IMR-90 (cell line): ENCODE results near the gene NKTR. TPM values are rescaled to one million over a fixed set of nuclear protein-coding genes. Genes with fewer than 3 reads are reported as not detected.

Experiments
- ATAC-seq: fragments of 200-7000 bp; cut with Tn5 transposase; 2 replicates; pipeline ENCODE4 v1.9.1; 2020; ENCODE audit warnings: low read depth, mild to moderate bottlenecking, moderate library complexity
- BruUV-seq: library from RNA; stranded (reverse); fragments of 400-500 nt; replicated peaks from 2 replicates; lab custom pipeline; 2021; lab: Mats Ljungman, UMichigan
- CTCF ChIA-PET: fragments of 300-600 bp; formaldehyde crosslinking; extraction: SDS; loops from one replicate; lab custom pipeline; 2021; ENCODE audit warnings: antibody characterized with exemption; lab: Yijun Ruan, JAX
- POLR2A ChIA-PET: fragments of 300-600 bp; sonication (Branson Sonifier 250); formaldehyde crosslinking; loops from one replicate; lab custom pipeline; 2022; ENCODE audit warnings: antibody characterized with exemption; ENCODE audit not compliant: unreplicated experiment; lab: Charles Lee
- DNase-seq: peaks from one replicate; pipeline ENCODE4 v3.0.0; 2013
- H2AFZ ChIP-seq: replicated peaks from 2 replicates; pipeline ENCODE3; 2013; ENCODE audit warnings: low read length, mild to moderate bottlenecking; ENCODE audit not compliant: poor library complexity
- H2AK5ac ChIP-seq: 2 replicates; pipeline ENCODE4 v1.6.1; 2013; ENCODE audit warnings: low read depth, low read length, inconsistent platforms
- H2AK9ac ChIP-seq: replicated peaks from 2 replicates; pipeline ENCODE3; 2013; ENCODE audit warnings: mild to moderate bottlenecking, low read depth, low read length, moderate library complexity; ENCODE audit not compliant: poor library complexity
- H2BK120ac ChIP-seq: 2 replicates; pipeline ENCODE4 v1.6.1; 2013; ENCODE audit warnings: low read depth, low read length, inconsistent platforms
- H2BK15ac ChIP-seq: 3 replicates; pipeline ENCODE4 v1.6.1; 2013; ENCODE audit warnings: low read depth, low read length, inconsistent platforms
- H2BK20ac ChIP-seq: 2 replicates; pipeline ENCODE4 v1.6.1; 2013; ENCODE audit warnings: low read depth, mild to moderate bottlenecking, inconsistent platforms, low read length, moderate library complexity
- H2BK5ac ChIP-seq: 2 replicates; pipeline ENCODE4 v1.6.1; 2013; ENCODE audit warnings: mild to moderate bottlenecking, low read depth, low read length, inconsistent platforms; ENCODE audit not compliant: poor library complexity, severe bottlenecking
- H3K14ac ChIP-seq: replicated peaks from 2 replicates; pipeline ENCODE4 v1.6.1; 2013; ENCODE audit warnings: low read depth, low read length, inconsistent platforms
- H3K18ac ChIP-seq: 2 replicates; pipeline ENCODE4 v1.6.1; 2013; ENCODE audit warnings: low read depth, low read length, control low read depth
- H3K23ac ChIP-seq: 2 replicates; pipeline ENCODE4 v1.6.1; 2013; ENCODE audit warnings: low read depth, low read length, inconsistent platforms
- H3K27ac ChIP-seq: 2 replicates; pipeline ENCODE4 v1.5.1; 2013; ENCODE audit warnings: mild to moderate bottlenecking, control low read depth, low read length; ENCODE audit not compliant: insufficient read depth
- H3K27me3 ChIP-seq: 2 replicates; pipeline ENCODE4 v1.6.1; 2013; ENCODE audit warnings: low read length; ENCODE audit not compliant: control insufficient read depth, insufficient read depth
- H3K36me3 ChIP-seq: 2 replicates; pipeline ENCODE4 v1.6.1; 2013; ENCODE audit warnings: low read length, mixed read lengths; ENCODE audit not compliant: control insufficient read depth, insufficient read depth
- H3K4ac ChIP-seq: 2 replicates; pipeline ENCODE4 v1.6.1; 2013; ENCODE audit warnings: low read depth, low read length, inconsistent platforms
- H3K4me1 ChIP-seq: 2 replicates; pipeline ENCODE4 v1.6.1; 2013; ENCODE audit warnings: low read length, mixed read lengths; ENCODE audit not compliant: control insufficient read depth, insufficient read depth
- H3K4me2 ChIP-seq: 2 replicates; pipeline ENCODE4 v1.6.1; 2013; ENCODE audit warnings: low read depth, mild to moderate bottlenecking, control low read depth, low read length, moderate library complexity
- H3K4me3 ChIP-seq: 2 replicates; pipeline ENCODE4 v1.5.1; 2013; ENCODE audit warnings: low read depth, mild to moderate bottlenecking, control low read depth, low read length, moderate library complexity; ENCODE audit not compliant: insufficient read depth
- H3K56ac ChIP-seq: 2 replicates; pipeline ENCODE4 v1.6.1; 2013; ENCODE audit warnings: low read length, inconsistent platforms; ENCODE audit not compliant: insufficient read depth; ENCODE audit errors: extremely low read depth
- H3K79me1 ChIP-seq, 2 experiments: 2 replicates each; pipeline ENCODE4 v1.6.1; 2013; ENCODE audit warnings: low read length in 2 of 2, inconsistent platforms in 1 of 2, low read depth in 1 of 2
- H3K9ac ChIP-seq: 2 replicates; pipeline ENCODE4 v1.6.1; 2013; ENCODE audit warnings: low read depth, low read length, control low read depth
- H3K9me1 ChIP-seq: 2 replicates; pipeline ENCODE4 v1.6.1; 2013; ENCODE audit warnings: low read length, inconsistent platforms; ENCODE audit not compliant: insufficient read depth
- H3K9me3 ChIP-seq: 2 replicates; pipeline ENCODE4 v1.6.1; 2013; ENCODE audit warnings: low read length; ENCODE audit not compliant: control insufficient read depth, insufficient read depth
- H4K20me1 ChIP-seq: 2 replicates; pipeline ENCODE4 v1.6.1; 2013; ENCODE audit warnings: low read length, inconsistent platforms; ENCODE audit not compliant: insufficient read depth
- H4K5ac ChIP-seq: 2 replicates; pipeline ENCODE4 v1.6.1; 2013; ENCODE audit warnings: mild to moderate bottlenecking, low read depth, low read length, control low read depth
- H4K8ac ChIP-seq, 2 experiments: 2 replicates each; pipeline ENCODE4 v1.6.1; 2013; ENCODE audit warnings: low read depth in 2 of 2, low read length in 2 of 2, control low read depth in 1 of 2, inconsistent platforms in 1 of 2
- H4K91ac ChIP-seq: 2 replicates; pipeline ENCODE4 v1.6.1; 2013; ENCODE audit warnings: low read depth, low read length, inconsistent platforms; ENCODE audit not compliant: insufficient read depth
- BHLHE40 ChIP-seq: fragments of 150-350 bp; IDR thresholded peaks from 2 replicates; pipeline ENCODE4 v1.6.1; 2016; ENCODE audit warnings: mild to moderate bottlenecking, low read depth, low read length
- CEBPB ChIP-seq: IDR thresholded peaks from 2 replicates; pipeline ENCODE4 v1.6.1; 2012; ENCODE audit warnings: low read depth, low read length, improper control_type of control experiment
- CHD1 ChIP-seq: IDR thresholded peaks from 2 replicates; pipeline ENCODE4 v1.6.1; 2012; ENCODE audit warnings: low read depth, low read length, improper control_type of control experiment
- MAFK ChIP-seq: IDR thresholded peaks from 2 replicates; pipeline ENCODE4 v1.6.1; 2012; ENCODE audit warnings: low read depth, low read length, improper control_type of control experiment
- MAZ ChIP-seq: IDR thresholded peaks from 2 replicates; pipeline ENCODE4 v1.6.1; 2012; ENCODE audit warnings: low read depth, mild to moderate bottlenecking, low read length, improper control_type of control experiment, moderate library complexity, borderline replicate concordance
- MXI1 ChIP-seq: IDR thresholded peaks from 2 replicates; pipeline ENCODE4 v1.6.1; 2012; ENCODE audit warnings: low read depth, mild to moderate bottlenecking, low read length, moderate library complexity, borderline replicate concordance
- NFE2L2 ChIP-seq: fragments of 150-350 bp; IDR thresholded peaks from 2 replicates; pipeline ENCODE4 v1.6.1; 2016; ENCODE audit warnings: low read depth, mild to moderate bottlenecking, low read length
- POLR2A ChIP-seq: IDR thresholded peaks from 2 replicates; pipeline ENCODE4 v1.6.1; 2012; ENCODE audit warnings: mild to moderate bottlenecking, low read depth, low read length
- RAD21 ChIP-seq: IDR thresholded peaks from 2 replicates; pipeline ENCODE4 v1.6.1; 2012; ENCODE audit warnings: low read length, improper control_type of control experiment
- RCOR1 ChIP-seq: IDR thresholded peaks from 2 replicates; pipeline ENCODE4 v1.6.1; 2012; ENCODE audit warnings: mild to moderate bottlenecking, low read length, improper control_type of control experiment; ENCODE audit not compliant: insufficient replicate concordance
- RFX5 ChIP-seq: IDR thresholded peaks from 2 replicates; pipeline ENCODE4 v1.8.0; 2012; ENCODE audit warnings: low read depth, mild to moderate bottlenecking, low read length, moderate library complexity
- SMC3 ChIP-seq: fragments of 150-350 bp; IDR thresholded peaks from 2 replicates; pipeline ENCODE4 v1.6.1; 2016; ENCODE audit warnings: low read depth, mild to moderate bottlenecking, antibody characterized with exemption, low read length, moderate library complexity
- WGBS, 2 experiments: methylation state at CpG; one replicate each; pipeline versions ENCODE4 v1.1.5 to v1.1.7; 2013; ENCODE audit warnings: missing lambda C conversion rate in 2 of 2; ENCODE audit not compliant: insufficient read length in 1 of 2; ENCODE audit errors: extremely low coverage in 2 of 2; 5-methylcytosine and 5-hydroxymethylcytosine counted together
- dilution Hi-C: fragments of 300-500 bp; cut with HindIII; formaldehyde crosslinking; loops from one replicate; pipeline ENCODE4 v1.14.3; 2018; ENCODE audit warnings: low sequenced_read_pairs; ENCODE audit not compliant: unreplicated experiment
- in situ Hi-C: fragments of 300-500 bp; cut with MboI; formaldehyde crosslinking; loops from 3 replicates; pipeline ENCODE4 v1.14.3; 2019; ENCODE audit warnings: low sequenced_read_pairs, inconsistent platforms, mixed read lengths
- intact Hi-C: fragments of 100-400 bp; cut with micrococcal nuclease; formaldehyde crosslinking; loops from 2 replicates; pipeline ENCODE4 v1.10.0; 2022
- polyA plus RNA-seq, 3 experiments: library from polyadenylated mRNA; depleted of rRNA; stranded (reverse); fragments of >200 nt; gene quantifications; 2 replicates each; pipeline ENCODE4 v1.2.3, GENCODE V29; 2012; ENCODE audit warnings: low replicate concordance in 1 of 3
- total RNA-seq: library from RNA; depleted of rRNA; stranded (reverse); fragments of >200 nt; gene quantifications from 2 replicates; pipeline ENCODE4 v1.2.3, GENCODE V29; 2012
- TF ChIP-seq, protein P1 (sequence below): conservative IDR thresholded peaks from 2 replicates; pipeline ENCODE4 v1.5.1; 2012; ENCODE audit warnings: mild to moderate bottlenecking, low read depth, low read length, improper control_type of control experiment
- TF ChIP-seq, protein P2 (sequence below): fragments of 150-350 bp; IDR thresholded peaks from 2 replicates; pipeline ENCODE4 v1.6.1; 2017; ENCODE audit warnings: mild to moderate bottlenecking, antibody characterized with exemption, low read length, low read depth

Gene NKTR
- total and polyA plus RNA-seq, 2 of the 4 experiments (the other 2 are of a cell fraction), result 24.0 to 30.7 TPM

DNA sequence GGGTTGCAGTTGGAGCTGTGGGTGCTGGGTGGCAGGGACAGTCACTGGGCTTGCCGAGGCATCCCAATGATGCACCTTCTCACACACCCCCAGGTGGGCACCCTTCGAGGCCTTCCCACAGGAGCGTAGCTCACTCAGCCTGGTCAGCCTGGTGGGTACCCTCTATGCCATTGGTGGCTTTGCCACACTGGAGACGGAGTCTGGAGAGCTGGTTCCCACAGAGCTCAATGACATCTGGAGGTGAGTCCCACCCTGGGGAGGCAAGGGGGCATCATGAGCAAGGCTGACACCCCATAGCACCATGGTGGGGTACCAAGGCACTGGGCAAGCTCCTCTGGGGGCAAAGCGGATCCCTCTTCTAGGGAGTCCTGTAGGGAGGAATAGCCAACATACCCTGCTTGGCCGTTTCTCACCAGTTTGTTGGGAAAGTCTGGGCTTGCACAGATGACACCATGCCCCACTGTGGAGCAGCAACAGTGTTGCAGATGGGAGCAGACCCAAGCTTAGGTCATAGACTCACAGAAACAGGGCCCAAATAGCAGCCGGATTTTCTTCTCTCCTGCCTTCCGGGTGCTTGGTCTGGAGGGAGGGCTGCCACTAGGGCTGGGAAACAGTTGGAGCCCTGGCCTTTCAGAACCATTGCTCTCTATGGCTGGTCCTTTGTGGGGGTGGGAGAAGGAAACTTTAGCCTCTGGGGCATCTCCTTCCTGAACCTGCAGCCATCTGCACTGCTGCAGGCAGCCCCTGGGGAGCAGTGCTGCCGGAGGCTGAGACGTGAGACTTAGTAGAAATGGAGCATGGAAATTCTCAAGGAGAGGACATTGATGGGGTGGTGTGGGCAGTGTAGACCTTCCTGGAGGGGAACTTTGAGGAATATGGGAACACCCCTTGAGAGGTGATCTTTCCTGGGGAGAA, 90.5 kb downstream of the NKTR start:
- H2AFZ ChIP-seq, result no peak overlapping the region
- H3K79me1 ChIP-seq, result no peaks in the 10 kb centered on the region
- no TSS peak for BruUV-seq
- H3K9ac ChIP-seq, result no peak overlapping the region
- H2BK5ac ChIP-seq, result no peak overlapping the region
- H2AK5ac ChIP-seq, result no peak overlapping the region
- ChIA-PET POLR2A (no interaction called here), CTCF (no interaction called here)
- H3K9me3 ChIP-seq, result peaks cover 5% of the 10 kb centered on the region
- no peak overlapping the region for H2AK9ac ChIP-seq
- no peak overlapping the region for H4K5ac ChIP-seq
- H2BK120ac ChIP-seq, result no peak overlapping the region
- H3K27me3 ChIP-seq, result peaks cover 81% of the 10 kb centered on the region
- H3K4ac ChIP-seq, result no peak overlapping the region
- in situ Hi-C loops, result no loop called here
- intact Hi-C loops, result no loop called here
- no peak overlapping the region for H2BK20ac ChIP-seq
- H3K4me3 ChIP-seq, result no peak overlapping the region
- no peak overlapping the region for H3K18ac ChIP-seq
- H3K9me1 ChIP-seq, result 0 out of 2 replicates have a peak, but pooled peaks cover 2% of the 10 kb centered on the region
- ATAC-seq, result 0 out of 2 replicates have a peak, but pooled peaks have one; percentile 24
- H3K56ac ChIP-seq, result no peak overlapping the region
- peaks cover under 1% of the 10 kb centered on the region; the same call in 1 of the 2 replicates for H3K4me1 ChIP-seq
- no peaks in the 10 kb centered on the region for H3K36me3 ChIP-seq
- 20% methylated on average over 1 of the region's 10 CpGs; no CpG with 5 or more reads in 1 of the 2 experiments for WGBS, 2 experiments
- dilution Hi-C loops, result no loop called here
- no peak overlapping the region for H4K91ac ChIP-seq
- no peaks in the 10 kb centered on the region; the same call in 1 of the 2 replicates for H4K20me1 ChIP-seq
- no peak overlapping the region for H3K4me2 ChIP-seq
- H4K8ac ChIP-seq, result no peak overlapping the region
- no peak overlapping the region for H3K27ac ChIP-seq
- DNase-seq, result no peak
- H2BK15ac ChIP-seq, result no peak overlapping the region
- H3K23ac ChIP-seq, result no peak overlapping the region
- H3K14ac ChIP-seq, result no peak overlapping the region
- TF ChIP-seq CHD1, result no peak
- TF ChIP-seq CEBPB, result no peak
- TF ChIP-seq BHLHE40, result no peak
- no peak for TF ChIP-seq NFE2L2
- TF ChIP-seq SMC3, result no peak
- no peak for TF ChIP-seq MAFK
- TF ChIP-seq, protein P1, sequence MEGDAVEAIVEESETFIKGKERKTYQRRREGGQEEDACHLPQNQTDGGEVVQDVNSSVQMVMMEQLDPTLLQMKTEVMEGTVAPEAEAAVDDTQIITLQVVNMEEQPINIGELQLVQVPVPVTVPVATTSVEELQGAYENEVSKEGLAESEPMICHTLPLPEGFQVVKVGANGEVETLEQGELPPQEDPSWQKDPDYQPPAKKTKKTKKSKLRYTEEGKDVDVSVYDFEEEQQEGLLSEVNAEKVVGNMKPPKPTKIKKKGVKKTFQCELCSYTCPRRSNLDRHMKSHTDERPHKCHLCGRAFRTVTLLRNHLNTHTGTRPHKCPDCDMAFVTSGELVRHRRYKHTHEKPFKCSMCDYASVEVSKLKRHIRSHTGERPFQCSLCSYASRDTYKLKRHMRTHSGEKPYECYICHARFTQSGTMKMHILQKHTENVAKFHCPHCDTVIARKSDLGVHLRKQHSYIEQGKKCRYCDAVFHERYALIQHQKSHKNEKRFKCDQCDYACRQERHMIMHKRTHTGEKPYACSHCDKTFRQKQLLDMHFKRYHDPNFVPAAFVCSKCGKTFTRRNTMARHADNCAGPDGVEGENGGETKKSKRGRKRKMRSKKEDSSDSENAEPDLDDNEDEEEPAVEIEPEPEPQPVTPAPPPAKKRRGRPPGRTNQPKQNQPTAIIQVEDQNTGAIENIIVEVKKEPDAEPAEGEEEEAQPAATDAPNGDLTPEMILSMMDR, result no peak
- TF ChIP-seq POLR2A, result no peak
- TF ChIP-seq MAZ, result no peak
- TF ChIP-seq RAD21, result no peak
- TF ChIP-seq, protein P2, sequence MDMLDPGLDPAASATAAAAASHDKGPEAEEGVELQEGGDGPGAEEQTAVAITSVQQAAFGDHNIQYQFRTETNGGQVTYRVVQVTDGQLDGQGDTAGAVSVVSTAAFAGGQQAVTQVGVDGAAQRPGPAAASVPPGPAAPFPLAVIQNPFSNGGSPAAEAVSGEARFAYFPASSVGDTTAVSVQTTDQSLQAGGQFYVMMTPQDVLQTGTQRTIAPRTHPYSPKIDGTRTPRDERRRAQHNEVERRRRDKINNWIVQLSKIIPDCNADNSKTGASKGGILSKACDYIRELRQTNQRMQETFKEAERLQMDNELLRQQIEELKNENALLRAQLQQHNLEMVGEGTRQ, result no peak
- no peak for TF ChIP-seq MXI1
- TF ChIP-seq RFX5, result no peak
- TF ChIP-seq RCOR1, result no peak
